ENCODE measurements around the gene AGPAT1.
A peak's percentile ranks its signal among the peaks of the same experiment; 100 is the strongest.
"Not testable (repeated sequence)": the region's sequence is repeated elsewhere in the genome, so short reads cannot be mapped to it uniquely, and the experiment has no call there.

The AGPAT1 gene

DNA sequence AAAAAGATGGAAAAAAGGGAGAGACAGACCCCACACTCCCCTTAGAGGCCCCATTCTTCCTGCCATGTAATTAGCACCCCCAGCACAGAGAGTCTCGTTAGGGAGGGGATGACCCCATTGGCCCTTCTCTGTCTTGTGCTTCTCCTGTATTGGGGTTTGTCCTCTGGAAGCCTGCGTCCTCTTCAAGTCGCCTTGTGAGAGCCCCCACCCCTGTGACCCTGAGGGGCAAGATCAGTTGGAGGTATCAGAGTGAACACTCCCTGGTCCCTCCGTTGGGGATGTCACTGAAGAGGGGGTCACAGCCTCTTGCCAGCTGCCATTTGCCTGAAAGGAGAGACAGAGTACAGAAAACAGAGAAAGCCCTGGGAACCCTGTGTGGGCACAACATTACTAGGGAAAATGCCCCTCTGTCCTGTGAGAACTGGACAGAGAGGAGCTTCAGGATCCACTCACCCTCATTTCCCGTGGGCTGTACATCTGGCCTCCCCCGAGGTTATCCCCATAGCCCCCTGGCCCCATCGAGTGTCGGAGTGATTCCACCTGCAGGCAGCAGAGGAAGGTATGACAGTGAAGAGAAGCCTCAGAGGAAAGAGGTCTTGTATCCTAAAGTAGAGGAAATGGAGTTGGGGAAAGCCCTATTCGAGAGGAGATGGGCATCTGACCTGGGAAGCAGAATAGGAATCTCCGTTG, 10.4 kb upstream of the AGPAT1 start:
- not testable (repeated sequence) for DNase-seq (ENCODE audit: low spot score)

DNA sequence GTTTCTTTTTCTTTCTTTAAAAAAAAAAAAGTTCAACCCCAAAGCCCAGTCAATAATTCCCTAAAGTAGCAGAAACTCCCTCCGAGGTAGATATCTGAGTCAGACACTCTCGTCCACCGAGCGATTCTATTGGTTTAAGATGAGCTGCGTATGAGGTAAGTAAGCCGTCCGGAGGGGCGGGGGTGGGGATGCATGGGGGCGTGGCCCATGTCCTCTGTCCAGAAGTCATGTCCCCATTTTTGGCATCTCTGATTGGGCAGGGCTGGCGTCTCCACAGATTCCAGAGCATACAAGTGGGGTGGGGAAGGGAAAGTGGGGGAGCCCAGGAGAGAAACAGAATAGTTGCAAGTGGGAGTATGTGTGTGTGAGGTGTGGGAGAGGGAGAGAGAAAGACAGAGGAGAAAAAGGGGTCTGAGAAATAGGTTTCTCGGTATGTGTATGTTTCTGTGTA, 9.8 kb upstream of the AGPAT1 start:
- DNase-seq (ENCODE audit: low spot score), result peak; percentile 50

DNA sequence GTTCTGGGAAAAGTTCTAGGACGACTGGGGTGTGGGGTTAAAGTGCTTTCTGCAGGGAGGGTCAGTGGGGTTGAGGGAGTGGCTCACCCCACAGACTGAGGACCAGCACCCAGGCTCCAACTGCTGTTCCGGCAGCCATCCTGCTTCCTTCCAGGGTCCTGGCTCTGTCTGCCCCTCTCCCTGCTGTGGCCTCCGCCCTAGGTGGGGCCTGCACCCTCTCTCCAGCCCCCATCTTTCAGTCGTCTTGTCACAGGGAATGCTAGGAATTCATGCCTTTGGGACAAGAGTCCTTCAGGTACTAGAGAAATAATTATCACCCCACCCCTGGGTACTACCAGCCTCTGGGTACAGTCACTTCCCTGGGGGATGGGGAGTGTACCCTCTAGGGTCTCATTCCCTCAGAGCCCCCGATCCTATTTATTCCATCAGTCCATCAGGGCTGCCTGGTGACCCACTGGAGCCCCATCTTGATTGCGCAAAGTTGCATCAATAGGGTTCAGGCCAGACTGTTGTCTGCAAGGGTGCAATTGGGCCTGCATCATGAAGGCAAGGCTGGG, 8.3 kb upstream of the AGPAT1 start, which contains the start of gene AGER:
AGER (minus strand) TSS at position 170 of the 557 bp plus-strand sequence; CDS start at position 139, 31 bp downstream.
- DNase-seq (ENCODE audit: low spot score), result no peak

DNA sequence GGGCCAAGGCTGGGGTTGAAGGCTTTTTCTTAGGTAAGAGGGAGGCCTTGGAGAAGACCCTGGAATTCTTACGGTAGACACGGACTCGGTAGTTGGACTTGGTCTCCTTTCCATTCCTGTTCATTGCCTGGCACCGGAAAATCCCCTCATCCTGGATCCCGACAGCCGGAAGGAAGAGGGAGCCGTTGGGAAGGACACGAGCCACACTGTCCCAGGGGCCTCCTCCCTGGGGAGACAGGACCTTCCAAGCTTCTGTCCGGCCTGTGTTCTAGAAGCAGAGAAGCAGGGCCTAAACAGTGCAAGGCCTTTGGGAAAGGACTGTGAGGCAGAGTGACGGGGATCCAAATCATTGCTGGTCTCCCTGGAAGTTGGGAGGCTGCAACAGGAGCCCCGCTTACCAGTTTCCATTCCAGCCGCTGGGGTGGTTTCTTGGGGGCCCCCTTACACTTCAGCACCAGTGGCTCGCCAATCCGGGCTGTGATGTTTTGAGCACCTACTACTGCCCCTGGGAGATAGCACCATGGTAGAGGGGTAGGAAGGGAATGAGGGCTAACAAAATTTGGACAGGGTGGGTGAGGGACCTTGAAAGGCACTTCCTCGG, 7.7 kb upstream of the AGPAT1 start:
- DNase-seq (ENCODE audit: low spot score), result no peak

DNA sequence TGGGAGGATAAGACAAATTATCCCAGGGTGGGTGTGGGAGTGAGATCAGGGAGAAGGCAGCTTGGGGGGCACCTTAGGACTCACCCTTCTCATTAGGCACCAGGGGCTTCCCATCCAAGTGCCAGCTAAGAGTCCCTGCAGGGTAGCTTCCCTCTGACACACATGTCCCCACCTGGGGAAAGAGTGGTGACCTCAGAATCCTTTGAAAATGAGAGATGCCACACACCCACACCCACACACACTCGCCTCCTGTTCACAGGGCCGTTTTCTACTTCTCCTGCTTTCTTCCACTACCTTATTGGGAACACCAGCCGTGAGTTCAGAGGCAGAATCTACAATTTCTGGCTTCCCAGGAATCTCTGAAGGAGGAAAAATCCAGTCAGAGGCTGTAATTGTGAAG, 7.1 kb upstream of the AGPAT1 start:
- no peak for DNase-seq (ENCODE audit: low spot score)

DNA sequence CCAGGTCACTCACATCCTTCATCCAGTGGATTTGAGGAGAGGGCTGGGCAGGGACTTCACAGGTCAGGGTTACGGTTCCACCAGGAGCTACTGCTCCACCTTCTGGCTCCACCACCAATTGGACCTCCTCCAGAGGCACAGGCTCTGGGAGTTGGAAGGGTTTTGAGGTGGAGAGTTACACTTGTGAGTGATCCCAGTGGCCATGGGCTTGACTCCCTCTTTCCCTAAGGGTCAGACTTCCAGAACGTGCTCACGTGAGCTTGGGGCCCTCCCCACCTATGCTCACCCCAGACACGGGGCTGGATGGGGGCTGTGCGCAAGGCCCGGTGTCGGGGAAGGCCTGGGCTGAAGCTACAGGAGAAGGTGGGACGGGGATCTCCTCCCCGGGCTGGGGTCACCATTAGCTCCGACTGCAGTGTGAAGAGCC, 6.7 kb upstream of the AGPAT1 start:
- no peak for DNase-seq (ENCODE audit: low spot score)

DNA sequence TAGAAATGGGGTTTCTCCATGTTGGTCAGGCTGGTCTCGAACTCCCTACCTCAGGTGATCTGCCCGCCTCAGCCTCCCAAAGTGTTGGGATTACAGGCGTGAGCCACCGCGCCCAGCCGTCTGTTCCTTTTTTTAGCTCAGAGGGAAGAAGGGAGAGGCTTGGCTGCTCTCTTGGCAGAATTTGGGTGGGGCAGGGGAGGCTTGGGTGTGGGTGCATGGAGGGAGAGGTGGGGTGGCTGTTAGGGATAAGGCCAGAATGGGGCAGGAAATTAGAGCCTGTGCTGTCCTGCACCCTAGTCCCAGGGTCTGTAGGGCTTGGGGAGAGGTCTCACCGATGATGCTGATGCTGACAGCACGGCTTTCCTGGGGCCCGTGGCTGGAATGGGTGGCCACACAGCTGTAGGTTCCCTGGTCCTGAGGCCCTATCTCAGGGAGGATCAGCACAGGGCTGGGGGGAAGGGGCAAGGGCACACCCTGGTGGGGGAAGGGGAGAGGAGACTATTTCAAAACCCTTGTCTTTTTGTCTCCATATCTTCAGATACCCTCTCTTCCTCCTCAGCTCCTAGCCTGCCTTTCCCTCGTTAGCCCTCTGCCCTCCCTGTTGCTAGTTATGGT, 6.1 kb upstream of the AGPAT1 start:
- DNase-seq (ENCODE audit: low spot score), result no peak

DNA sequence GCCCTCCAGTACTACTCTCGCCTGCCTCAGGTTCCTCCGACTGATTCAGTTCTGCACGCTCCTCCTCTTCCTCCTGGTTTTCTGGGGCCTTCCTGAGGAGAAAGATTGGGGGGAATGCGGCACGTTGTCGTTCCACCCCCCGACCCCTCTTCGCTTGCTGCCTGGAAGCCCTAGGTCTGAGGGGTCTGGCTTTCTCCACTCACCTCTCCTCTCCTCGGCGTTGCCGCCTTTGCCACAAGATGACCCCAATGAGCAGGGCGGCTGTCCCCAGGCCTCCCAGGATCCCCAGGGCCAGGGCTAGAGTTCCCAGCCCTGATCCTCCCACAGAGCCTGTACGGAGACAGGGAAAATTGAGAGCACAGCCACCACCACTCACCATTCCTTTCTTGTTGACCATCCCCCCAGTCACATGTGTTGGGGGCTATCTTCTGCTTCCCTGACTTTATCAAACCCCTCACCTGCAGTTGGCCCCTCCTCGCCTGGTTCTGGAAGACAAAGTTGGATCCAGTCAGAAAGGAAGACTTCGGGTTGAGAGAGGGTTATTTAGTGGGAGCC, 5.3 kb upstream of the AGPAT1 start:
- no peak for DNase-seq (ENCODE audit: low spot score)

DNA sequence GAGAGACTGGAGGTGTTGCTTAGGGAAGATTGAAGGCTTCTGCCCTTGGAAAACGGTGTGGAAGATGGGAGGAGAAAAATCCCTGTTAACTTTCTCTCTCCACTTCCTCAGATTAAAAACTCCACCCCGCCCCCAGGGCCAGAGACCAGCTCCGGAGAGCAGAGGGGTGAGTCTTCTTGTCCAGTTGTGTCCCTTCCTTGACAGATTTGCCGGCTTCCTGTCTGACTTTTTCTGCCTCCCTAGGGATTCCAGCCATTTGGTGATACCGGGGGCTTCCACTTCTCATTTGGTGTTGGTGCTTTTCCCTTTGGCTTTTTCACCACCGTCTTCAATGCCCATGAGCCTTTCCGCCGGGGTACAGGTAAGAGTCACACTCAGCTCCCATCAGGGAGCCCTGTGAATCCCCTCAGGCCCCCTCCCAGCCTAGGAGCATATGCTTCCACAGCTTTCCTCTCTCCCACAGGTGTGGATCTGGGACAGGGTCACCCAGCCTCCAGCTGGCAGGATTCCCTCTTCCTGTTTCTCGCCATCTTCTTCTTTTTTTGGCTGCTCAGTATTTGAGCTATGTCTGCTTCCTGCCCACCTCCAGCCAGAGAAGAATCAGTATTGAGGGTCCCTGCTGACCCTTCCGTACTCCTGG, 4.0 kb upstream of the AGPAT1 start:
- DNase-seq (ENCODE audit: low spot score), result no peak

DNA sequence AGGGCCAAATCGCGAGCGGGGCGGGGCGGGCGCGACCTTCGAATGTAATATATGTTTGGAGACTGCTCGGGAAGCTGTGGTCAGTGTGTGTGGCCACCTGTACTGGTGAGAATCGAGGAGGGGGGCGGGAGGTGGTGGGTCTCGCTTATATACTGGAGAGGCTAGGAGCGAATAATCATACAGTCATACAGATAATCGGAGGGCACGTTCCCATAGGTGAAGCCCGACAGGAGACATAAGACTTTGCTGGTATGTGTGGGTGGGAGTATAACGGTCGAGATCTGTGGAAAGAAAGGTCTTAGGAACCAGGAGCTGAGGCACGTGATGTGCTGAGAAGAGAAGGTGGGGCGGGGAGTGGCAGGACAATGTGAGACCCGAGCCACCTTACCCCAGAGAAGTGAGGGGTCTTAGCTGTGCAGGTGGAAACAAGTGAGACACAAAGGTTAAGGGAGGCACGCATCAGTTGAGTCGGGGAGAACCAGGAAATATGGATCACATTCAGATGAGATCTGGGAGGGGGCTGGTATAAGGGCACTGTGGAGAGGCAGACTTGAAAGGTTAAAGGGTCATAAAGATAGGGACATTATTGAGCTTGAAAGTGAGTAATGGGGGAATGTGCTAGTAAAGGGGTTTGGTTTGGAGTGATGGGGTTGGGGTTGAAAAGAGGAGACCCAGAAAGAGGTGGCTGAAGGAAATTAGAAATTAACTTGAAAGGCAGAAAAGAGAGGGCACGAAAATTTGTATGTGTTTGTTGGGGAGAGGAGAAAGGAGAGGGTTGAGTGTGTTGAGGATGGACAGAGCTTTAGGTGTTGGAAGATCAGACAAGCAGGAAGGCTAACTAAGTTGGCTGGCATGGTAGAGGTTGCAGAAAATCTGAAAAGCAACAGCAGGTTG, 2.9 kb upstream of the AGPAT1 start:
- no peak for DNase-seq (ENCODE audit: low spot score)

DNA sequence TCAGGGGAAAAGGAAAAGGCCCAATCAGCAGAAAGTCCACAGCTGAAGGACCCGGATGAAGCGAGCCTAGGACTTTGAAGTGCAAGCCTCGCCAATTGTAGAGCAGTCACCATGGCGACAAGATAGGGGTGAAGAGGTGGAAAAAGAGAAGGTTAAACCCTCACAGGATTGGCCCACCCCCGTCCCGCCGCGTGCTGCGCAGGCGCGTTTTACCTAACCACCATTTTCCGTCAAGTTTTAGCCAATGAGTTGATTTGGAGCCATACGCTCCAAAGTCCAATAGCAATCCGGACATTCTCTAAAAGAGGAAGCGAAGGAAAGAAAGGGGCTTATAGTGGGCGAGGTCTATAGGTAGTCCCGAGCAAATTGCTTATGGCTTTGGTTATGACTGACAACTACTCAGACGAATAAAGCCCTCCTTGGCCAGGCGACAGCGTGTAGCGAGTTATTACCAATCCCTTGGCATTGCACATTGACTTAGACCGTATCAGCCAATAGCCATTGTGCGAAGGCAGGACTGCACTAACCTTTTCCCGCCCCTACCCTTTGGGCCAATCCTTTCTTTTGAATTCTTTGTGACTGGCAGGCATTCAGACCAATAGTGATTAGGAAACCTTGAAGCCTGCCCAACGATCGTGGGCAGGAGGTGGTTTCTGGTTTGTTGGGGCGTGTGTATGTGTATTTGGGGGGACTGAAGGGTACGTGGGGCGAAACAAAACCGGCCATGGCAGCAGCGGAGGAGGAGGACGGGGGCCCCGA, 2.1 kb upstream of the AGPAT1 start, which contains the start of gene RNF5:
RNF5 (plus strand) TSS at position 618 of the 759 bp plus-strand sequence; CDS start at position 725, 107 bp downstream.
- peak; percentile 100 for DNase-seq (ENCODE audit: low spot score)

DNA sequence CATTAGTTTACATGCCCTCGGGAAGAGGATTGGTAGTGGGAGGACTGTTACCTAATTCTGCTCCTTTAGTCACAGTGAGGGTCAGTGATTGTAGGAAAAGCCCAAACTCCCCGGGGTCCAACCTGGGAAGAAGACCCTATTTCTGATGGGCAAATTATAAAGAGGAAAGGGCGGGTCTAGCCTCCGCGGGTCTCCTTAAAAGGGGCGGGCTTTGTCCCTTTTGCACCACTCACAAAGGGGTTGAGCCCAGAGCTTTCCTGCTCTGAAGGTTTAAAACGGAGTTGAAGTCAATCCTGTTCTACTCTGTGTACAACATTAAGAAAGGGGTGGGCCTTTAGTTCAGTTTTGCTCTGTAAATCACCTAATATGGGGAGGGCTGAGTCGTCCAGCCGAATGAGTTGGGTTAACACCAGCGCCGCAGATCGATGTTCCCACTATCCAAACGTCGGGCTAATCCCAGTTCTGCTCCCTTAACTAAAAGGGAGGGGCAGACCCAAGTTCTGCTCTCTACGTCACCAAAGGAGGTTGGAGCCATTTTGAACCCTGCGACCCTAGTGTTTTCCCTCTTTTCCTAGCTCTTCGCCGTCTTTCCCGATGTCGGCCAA, 1.4 kb upstream of the AGPAT1 start:
- DNase-seq (ENCODE audit: low spot score), result no peak

DNA sequence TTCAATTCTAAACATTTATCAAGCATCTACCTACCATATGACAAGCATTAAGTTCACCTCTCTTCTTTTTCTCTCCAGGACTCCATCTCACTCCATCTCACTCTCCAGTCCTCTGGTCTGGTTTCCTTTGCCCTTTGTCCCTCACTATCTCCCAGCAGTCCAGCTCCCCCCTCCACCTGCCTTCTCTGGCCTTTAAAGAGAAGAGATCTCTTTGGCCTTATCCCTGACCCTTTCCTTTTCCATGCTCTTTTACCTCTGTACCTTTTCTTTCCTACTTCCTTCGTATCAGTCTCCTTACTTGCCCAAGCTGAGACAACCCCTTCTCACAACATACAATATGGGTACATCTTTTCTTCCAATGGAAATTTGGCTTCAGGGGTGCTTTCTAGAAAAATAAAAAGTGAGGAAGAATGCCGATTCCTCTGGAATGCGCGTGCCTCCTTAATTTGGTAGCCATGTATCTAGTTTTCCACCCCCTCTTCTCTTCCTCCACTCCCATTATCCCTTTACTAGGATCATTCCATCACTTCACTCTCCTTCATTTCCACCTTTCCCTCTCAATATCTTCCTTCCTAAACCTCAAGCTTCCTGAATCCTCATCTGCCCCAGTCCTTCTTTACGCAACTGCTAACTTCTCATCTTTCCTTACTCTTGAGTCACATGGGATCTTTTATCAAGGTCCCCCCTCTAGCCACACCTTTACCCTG, 745 bp upstream of the AGPAT1 start:
- no peak for DNase-seq (ENCODE audit: low spot score)

DNA sequence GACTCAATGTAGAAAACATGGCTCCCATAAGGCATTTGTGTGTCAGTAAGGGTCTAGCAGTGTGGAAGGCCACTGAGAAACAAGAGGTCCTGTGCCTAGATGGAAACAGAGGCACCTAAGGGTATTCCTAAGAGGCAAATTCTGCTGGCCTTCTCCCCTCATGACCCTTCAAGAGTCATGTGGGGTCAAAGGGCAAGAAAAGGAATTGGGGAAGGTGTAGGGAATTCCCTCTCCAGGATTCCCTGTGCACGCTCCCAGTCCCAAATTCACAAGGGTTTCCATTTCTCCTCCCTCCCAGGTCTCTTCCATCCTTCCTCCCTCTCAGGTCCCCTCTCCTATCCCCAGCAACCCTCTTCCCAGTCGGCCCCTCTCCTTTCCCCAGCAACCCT, 568 bp downstream of the AGPAT1 start:
- no peak for DNase-seq (ENCODE audit: low spot score)

DNA sequence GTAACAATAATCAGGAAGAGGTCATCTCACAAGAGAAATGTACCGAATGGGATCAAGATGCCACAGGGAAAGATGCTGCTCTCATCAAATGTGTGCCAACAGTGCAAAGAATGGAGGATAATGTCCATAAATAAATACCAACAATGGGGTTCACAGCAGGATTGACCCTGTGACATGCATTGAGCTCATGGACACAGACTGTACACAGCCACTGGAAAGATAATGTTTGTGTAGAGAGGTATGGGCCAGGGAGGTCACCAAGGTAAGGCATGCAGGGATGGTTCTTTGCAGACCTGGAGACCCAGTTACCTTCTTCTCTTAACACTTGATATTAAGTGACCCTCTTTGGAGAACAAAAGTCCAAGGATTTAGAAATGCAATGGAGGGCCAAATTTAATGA, 1.5 kb downstream of the AGPAT1 start:
- DNase-seq (ENCODE audit: low spot score), result no peak

DNA sequence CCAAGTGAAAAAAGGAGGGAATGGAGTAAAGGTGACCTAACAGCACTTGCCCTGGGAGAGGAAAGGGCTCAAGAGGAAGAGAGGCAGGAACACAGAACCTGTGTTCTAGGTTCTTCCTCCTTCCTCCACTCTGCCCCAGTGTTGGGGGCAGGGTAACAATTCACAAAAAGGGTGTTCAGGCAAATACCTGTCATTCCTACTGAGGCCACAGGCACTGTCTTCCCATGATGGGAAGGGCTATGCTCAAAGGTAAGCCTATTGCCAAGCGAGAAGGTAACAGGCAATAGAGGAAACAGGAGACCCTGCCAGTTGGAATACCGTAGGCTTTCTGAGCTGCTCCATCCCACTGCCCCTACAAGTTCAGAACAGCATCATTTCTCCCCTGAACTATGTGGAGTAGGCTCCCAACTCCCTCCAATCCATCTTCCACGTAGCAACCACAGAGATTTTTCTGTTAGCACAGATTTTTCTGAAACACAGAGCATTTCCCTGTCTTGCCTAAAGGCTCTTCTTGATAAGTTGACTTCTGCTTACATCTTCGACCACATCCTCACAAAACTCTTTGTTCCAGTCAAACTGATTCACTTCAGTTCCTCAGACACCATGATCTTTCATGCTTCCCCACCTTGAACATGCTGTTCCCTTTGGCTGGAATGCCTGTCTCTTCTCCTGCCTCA, 2.7 kb downstream of the AGPAT1 start:
- DNase-seq (ENCODE audit: low spot score), result no peak

DNA sequence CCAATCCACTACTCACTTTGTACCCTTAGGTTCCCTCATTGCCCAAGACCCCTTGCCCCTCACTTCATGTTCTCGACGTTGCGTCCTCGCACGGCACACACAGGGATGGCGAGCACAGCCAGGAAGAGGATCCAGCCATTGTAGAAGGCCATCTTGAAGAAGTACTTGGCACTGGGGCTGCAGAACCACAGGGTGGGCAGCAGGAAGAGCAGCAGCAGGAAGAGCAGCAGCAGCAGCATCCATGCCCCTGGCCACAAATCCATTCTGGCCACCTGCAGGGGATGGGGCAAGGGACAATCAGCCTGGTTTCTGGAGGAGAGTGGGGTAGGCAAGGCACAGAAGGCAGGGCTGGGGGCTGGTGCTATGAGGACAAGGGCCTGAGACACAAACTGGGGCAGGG, 4.7 kb downstream of the AGPAT1 start:
- no peak for DNase-seq (ENCODE audit: low spot score)

DNA sequence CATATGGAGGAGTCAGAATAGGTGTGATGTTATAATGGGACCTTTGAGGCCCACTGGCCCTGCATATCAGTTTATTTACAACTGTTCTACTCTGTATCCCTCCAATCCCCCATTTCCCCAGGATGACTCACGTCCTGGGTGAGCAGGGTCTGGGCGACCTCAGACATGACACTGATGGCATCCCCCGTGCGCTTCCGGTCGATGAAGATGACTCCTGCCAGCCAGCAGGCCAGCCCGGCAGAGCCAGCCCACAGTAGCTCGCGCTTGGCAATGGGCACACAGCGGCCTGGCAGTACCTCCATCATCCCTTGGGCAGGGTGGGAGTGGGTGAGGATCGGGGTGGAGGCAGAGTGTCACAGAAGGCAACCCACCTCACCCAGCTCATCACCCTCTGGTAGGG, 5.6 kb downstream of the AGPAT1 start:
- no peak for DNase-seq (ENCODE audit: low spot score)

All from kidney capillary endothelial cell (primary cell).